Esophagus squamous epithelium (tissue), 5 donors: ENCODE data around the gene ABCA1. TPM values are rescaled to one million over a fixed set of nuclear protein-coding genes. Genes with fewer than 3 reads are reported as not detected.

Source experiments
- DNase-seq: peaks from one replicate; lab custom pipeline; 2025; lab: John Stamatoyannopoulos, UW
- H3K27ac ChIP-seq, 4 donors: fragments of 200-600 bp; sonication (generic); one replicate each; pipeline ENCODE4 v1.5.1; 2016 to 2019; ENCODE audit warnings: mild to moderate bottlenecking in 1 of 4
- H3K27me3 ChIP-seq, 4 donors: fragments of 200-600 bp; sonication (generic); 1 replicate in 3 of 4; 2 replicates in 1 of 4; pipeline versions ENCODE4 v1.5.1 to v1.6.0; 2017 to 2021; ENCODE audit warnings: antibody characterized with exemption in 1 of 4
- H3K36me3 ChIP-seq, 3 donors: fragments of 200-600 bp; sonication (generic); one replicate each; pipeline ENCODE4 v1.5.1; 2016 to 2019
- H3K4me1 ChIP-seq, 3 donors: fragments of 200-600 bp; sonication (generic); one replicate each; pipeline ENCODE4 v1.5.1; 2017 to 2019
- H3K4me3 ChIP-seq, 4 donors: fragments of 200-600 bp; sonication (generic); 1 replicate in 3 of 4; 2 replicates in 1 of 4; pipeline ENCODE4 v1.5.1; 2016 to 2019; ENCODE audit warnings: mild to moderate bottlenecking in 2 of 4, moderate library complexity in 1 of 4
- H3K9me3 ChIP-seq, 3 donors: fragments of 200-600 bp; sonication (generic); one replicate each; pipeline ENCODE4 v1.5.1; 2016 to 2019
- CTCF ChIP-seq, 6 experiments: fragments of 450-650 bp in 4 of 6; fragments of 200-600 bp in 2 of 6; sonication (generic) in 2 of 6; IDR thresholded peaks; one replicate each; pipeline ENCODE4 v1.5.1; 2016 to 2019; ENCODE audit warnings: antibody characterized with exemption in 6 of 6, mild to moderate bottlenecking in 4 of 6, moderate library complexity in 4 of 6
- POLR2A ChIP-seq, 4 donors: fragments of 450-650 bp; IDR thresholded peaks; one replicate each; pipeline ENCODE4 v1.6.1; 2017; ENCODE audit warnings: antibody characterized with exemption in 4 of 4, mild to moderate bottlenecking in 4 of 4, moderate library complexity in 3 of 4
- WGBS, 2 donors: methylation state at CpG; one replicate each; pipeline ENCODE4 v1.1.5; 2018; 5-methylcytosine and 5-hydroxymethylcytosine counted together
- intact Hi-C: fragments of 100-400 bp; cut with DNase I; formaldehyde crosslinking; loops from one replicate; pipeline ENCODE4 v1.15.0; 2022
- total RNA-seq, 4 donors: library from RNA; depleted of rRNA; stranded (reverse); fragments of >200 nt; gene quantifications; one replicate each; pipeline ENCODE4 v1.1.0, GENCODE V29; 2016
- donor health status: DM: yes; HTN: yes; CAD: no.

Gene ABCA1
- total RNA-seq, 4 donors from 2014 or later, result 7.7 to 37.6 (median 23.3) TPM

- TF ChIP-seq POLR2A (IDR thresholded peaks at IDR 0.05) (no peak), CTCF (IDR thresholded peaks at IDR 0.05) (no peak)
- no peak for DNase-seq
- intact Hi-C loops, result no loop called here
- peaks cover 0 to 11% (median 0%) of the 10 kb centered on the region in 3 donors for H3K36me3 ChIP-seq
- no peaks in the 10 kb centered on the region for H3K9me3 ChIP-seq
- no peak overlapping the region for H3K4me3 ChIP-seq
- H3K4me1 ChIP-seq, result peaks cover 10 to 56% (median 22%) of the 10 kb centered on the region in 3 donors
- no peaks in the 10 kb centered on the region for H3K27me3 ChIP-seq
- no peak overlapping the region for H3K27ac ChIP-seq
- WGBS, 2 donors, result 88 to 96% methylated on average over 1 of the region's 1 CpG
These were observed 31.8 kb downstream of the ABCA1 start for GRCh38 chr9:104896131-104896530.

- Histone ChIP-seq H3K36me3 (peaks cover 0 to 11% (median 0%) of the 10 kb centered on the region in 3 donors), H3K4me3 (no peak overlapping the region), H3K4me1 (peaks cover 8 to 51% (median 17%) of the 10 kb centered on the region in 3 donors), H3K9me3 (no peaks in the 10 kb centered on the region), H3K27ac (no peak overlapping the region), H3K27me3 (no peaks in the 10 kb centered on the region)
- no peak for DNase-seq
- intact Hi-C loops, result no loop called here
- TF ChIP-seq CTCF (IDR thresholded peaks at IDR 0.05) (no peak), POLR2A (IDR thresholded peaks at IDR 0.05) (no peak)
- WGBS, 2 donors, result 35 to 43% methylated on average over 6 of the region's 6 CpGs
These were observed 32.4 kb downstream of the ABCA1 start for GRCh38 chr9:104895572-104895971.

DNA sequence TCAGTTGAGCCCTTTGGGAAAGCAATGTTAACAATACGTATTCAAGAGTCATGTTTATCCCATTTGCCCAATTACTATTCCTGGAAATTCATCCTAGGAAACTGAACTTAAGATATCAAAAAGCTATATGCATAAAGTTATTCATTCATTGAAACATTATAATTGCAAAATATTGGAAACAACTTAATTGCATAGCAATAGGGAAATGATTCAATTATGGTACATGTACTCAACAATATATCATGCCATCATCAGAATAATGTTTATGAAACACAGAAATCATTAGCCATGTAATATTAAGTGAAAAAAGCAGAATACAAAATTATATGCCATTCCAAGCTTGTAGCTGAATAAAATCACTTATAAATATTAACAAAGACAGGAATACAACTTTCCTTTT is 35.3 kb downstream of the ABCA1 start:
- intact Hi-C loops, result no loop called here
- no peaks in the 10 kb centered on the region for H3K9me3 ChIP-seq
- H3K27me3 ChIP-seq, result no peaks in the 10 kb centered on the region
- no peak overlapping the region for H3K4me3 ChIP-seq
- TF ChIP-seq POLR2A (IDR thresholded peaks at IDR 0.05) (no peak), CTCF (IDR thresholded peaks at IDR 0.05) (no peak)
- WGBS, 2 donors, result 71 to 74% methylated on average over 1 of the region's 1 CpG
- H3K36me3 ChIP-seq, result peaks cover 0 to 19% (median 2%) of the 10 kb centered on the region in 3 donors
- no peak for DNase-seq
- no peak overlapping the region for H3K27ac ChIP-seq
- peaks cover 0 to 29% (median 7%) of the 10 kb centered on the region in 3 donors for H3K4me1 ChIP-seq

- no peaks in the 10 kb centered on the region for H3K27me3 ChIP-seq
- H3K4me3 ChIP-seq, result no peak overlapping the region
- DNase-seq, result no peak
- 94 to 96% methylated on average over 9 of the region's 9 CpGs for WGBS, 2 donors
- no peak for TF ChIP-seq POLR2A (IDR thresholded peaks at IDR 0.05)
- TF ChIP-seq CTCF (IDR thresholded peaks at IDR 0.05), result no peak
- intact Hi-C loops, result no loop called here
- no peak overlapping the region for H3K27ac ChIP-seq
- peaks cover 0 to 11% (median 4%) of the 10 kb centered on the region in 3 donors for H3K4me1 ChIP-seq
- H3K36me3 ChIP-seq, result peaks cover 3 to 42% (median 10%) of the 10 kb centered on the region in 3 donors
- H3K9me3 ChIP-seq, result no peaks in the 10 kb centered on the region
These were observed 37.6 kb downstream of the ABCA1 start for GRCh38 chr9:104890433-104890770.

DNA sequence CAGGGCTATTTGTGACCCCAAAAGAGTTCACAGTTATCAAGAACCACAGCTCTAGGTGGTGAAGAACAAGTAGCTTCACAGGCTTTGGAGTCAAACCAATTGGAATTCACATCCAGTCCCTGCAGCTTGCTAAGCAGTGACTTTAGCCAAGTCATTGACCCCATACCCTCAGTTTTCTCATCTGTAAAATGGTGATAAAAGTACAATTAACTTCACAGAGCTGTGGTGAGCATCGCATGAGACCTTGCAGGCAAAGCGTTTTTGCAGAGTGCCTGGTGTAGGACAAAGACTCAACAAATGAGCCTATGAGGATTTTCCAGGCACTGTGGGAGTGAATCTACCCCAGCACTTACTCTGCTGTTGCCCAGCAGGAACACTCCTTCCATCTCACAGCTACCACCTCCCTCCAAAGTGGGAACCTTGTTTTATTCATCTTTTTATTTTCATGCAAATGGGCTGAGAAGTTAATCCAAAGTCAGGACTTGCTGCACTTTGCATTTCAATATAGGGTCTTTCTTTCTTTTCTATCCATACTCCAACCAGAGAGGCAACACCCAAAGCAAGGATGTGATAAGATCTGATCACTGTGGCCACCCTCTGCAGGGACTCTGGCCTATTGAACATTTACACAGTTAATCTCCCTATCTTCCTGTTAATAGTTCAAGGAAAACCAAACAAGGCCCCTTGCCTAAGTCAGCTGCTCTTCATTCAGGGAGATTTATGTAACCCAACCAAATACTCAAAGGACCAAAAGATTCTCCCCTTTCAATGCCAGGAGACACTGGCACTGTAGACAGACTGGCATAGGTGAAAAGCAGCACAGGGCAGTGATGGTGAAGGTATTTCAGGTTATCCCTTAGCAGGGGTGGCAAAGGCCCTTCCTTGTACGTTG is 41.9 kb downstream of the ABCA1 start:
- no peak overlapping the region for H3K27ac ChIP-seq
- WGBS, 2 donors, result 83 to 90% methylated on average over 2 to 3 of the region's 3 CpGs
- H3K36me3 ChIP-seq, result peaks cover 14 to 86% (median 39%) of the 10 kb centered on the region in 3 donors
- H3K4me1 ChIP-seq, result peaks cover 0 to 21% (median 2%) of the 10 kb centered on the region in 3 donors
- no peak for DNase-seq
- no peaks in the 10 kb centered on the region for H3K27me3 ChIP-seq
- TF ChIP-seq POLR2A (IDR thresholded peaks at IDR 0.05) (no peak), CTCF (IDR thresholded peaks at IDR 0.05) (no peak)
- no peaks in the 10 kb centered on the region for H3K9me3 ChIP-seq
- intact Hi-C loops, result no loop called here
- H3K4me3 ChIP-seq, result no peak overlapping the region
